ENCODE measurements around the gene RFK.

RFK gene

GRCh38 chr9:76352026-76352620 lies 42.1 kb downstream of the RFK start:
- H3K27me3 Mint-ChIP-seq (ENCODE audit: low read depth) = no peaks in the 10 kb centered on the region
- H3K9me3 Mint-ChIP-seq = no peaks in the 10 kb centered on the region
- H3K36me3 Mint-ChIP-seq (ENCODE audit: low read depth) = no peaks in the 10 kb centered on the region
- no peaks in the 10 kb centered on the region for H3K4me1 Mint-ChIP-seq (ENCODE audit: low read depth)
- no peak overlapping the region for H3K4me3 Mint-ChIP-seq
- no peak for DNase-seq (ENCODE audit: low spot score)
- H3K27ac Mint-ChIP-seq = no peak overlapping the region

GRCh38 chr9:76351006-76351405 lies 43.2 kb downstream of the RFK start:
- no peaks in the 10 kb centered on the region for H3K36me3 Mint-ChIP-seq (ENCODE audit: low read depth)
- H3K27ac Mint-ChIP-seq = no peak overlapping the region
- no peaks in the 10 kb centered on the region for H3K4me1 Mint-ChIP-seq (ENCODE audit: low read depth)
- DNase-seq (ENCODE audit: low spot score) = no peak
- no peaks in the 10 kb centered on the region for H3K27me3 Mint-ChIP-seq (ENCODE audit: low read depth)
- H3K4me3 Mint-ChIP-seq = no peak overlapping the region
- H3K9me3 Mint-ChIP-seq = no peaks in the 10 kb centered on the region

GRCh38 chr9:76349865-76350264 lies 44.4 kb downstream of the RFK start:
- Mint-ChIP-seq H3K27ac (no peak overlapping the region), H3K9me3 (no peaks in the 10 kb centered on the region)

GRCh38 chr9:76342858-76343257 lies 51.4 kb downstream of the RFK start:
- H3K4me3 Mint-ChIP-seq = no peak overlapping the region
- peaks cover 3% of the 10 kb centered on the region for H3K27me3 Mint-ChIP-seq (ENCODE audit: low read depth)
- H3K4me1 Mint-ChIP-seq (ENCODE audit: low read depth) = no peaks in the 10 kb centered on the region
- H3K36me3 Mint-ChIP-seq (ENCODE audit: low read depth) = no peaks in the 10 kb centered on the region
- DNase-seq (ENCODE audit: low spot score) = no peak
- H3K27ac Mint-ChIP-seq = no peak overlapping the region
- H3K9me3 Mint-ChIP-seq = no peaks in the 10 kb centered on the region

More at GRCh38 chr9:76349865-76350264, 44.4 kb downstream of the RFK start:
- no peak for DNase-seq (ENCODE audit: low spot score)
- Mint-ChIP-seq H3K27me3 (ENCODE audit: low read depth) (no peaks in the 10 kb centered on the region), H3K36me3 (ENCODE audit: low read depth) (no peaks in the 10 kb centered on the region), H3K4me1 (ENCODE audit: low read depth) (no peaks in the 10 kb centered on the region), H3K4me3 (no peak overlapping the region)

GRCh38 chr9:76342201-76342600 lies 52.0 kb downstream of the RFK start:
- Mint-ChIP-seq H3K9me3 (no peaks in the 10 kb centered on the region), H3K4me1 (ENCODE audit: low read depth) (no peaks in the 10 kb centered on the region)

GRCh38 chr9:76341616-76342015 lies 52.6 kb downstream of the RFK start:
- H3K36me3 Mint-ChIP-seq (ENCODE audit: low read depth) = no peaks in the 10 kb centered on the region
- no peak overlapping the region for H3K27ac Mint-ChIP-seq
- H3K27me3 Mint-ChIP-seq (ENCODE audit: low read depth) = peaks cover 3% of the 10 kb centered on the region
- no peaks in the 10 kb centered on the region for H3K4me1 Mint-ChIP-seq (ENCODE audit: low read depth)
- no peaks in the 10 kb centered on the region for H3K9me3 Mint-ChIP-seq
- no peak overlapping the region for H3K4me3 Mint-ChIP-seq
- no peak for DNase-seq (ENCODE audit: low spot score)

More at GRCh38 chr9:76342201-76342600, 52.0 kb downstream of the RFK start:
- no peak for DNase-seq (ENCODE audit: low spot score)
- no peaks in the 10 kb centered on the region for H3K36me3 Mint-ChIP-seq (ENCODE audit: low read depth)
- no peak overlapping the region for H3K27ac Mint-ChIP-seq
- H3K27me3 Mint-ChIP-seq (ENCODE audit: low read depth) = peaks cover 3% of the 10 kb centered on the region
- no peak overlapping the region for H3K4me3 Mint-ChIP-seq

- Mint-ChIP-seq H3K36me3 (ENCODE audit: low read depth) (no peaks in the 10 kb centered on the region), H3K4me1 (ENCODE audit: low read depth) (no peaks in the 10 kb centered on the region), H3K9me3 (no peaks in the 10 kb centered on the region), H3K27ac (no peak overlapping the region), H3K27me3 (ENCODE audit: low read depth) (peaks cover 5% of the 10 kb centered on the region), H3K4me3 (no peak overlapping the region)
- no peak for DNase-seq (ENCODE audit: low spot score)
Observed at GRCh38 chr9:76338418-76338817, 55.8 kb downstream of the RFK start.

- H3K4me1 Mint-ChIP-seq (ENCODE audit: low read depth) = no peaks in the 10 kb centered on the region
- H3K27me3 Mint-ChIP-seq (ENCODE audit: low read depth) = peaks cover 2% of the 10 kb centered on the region
- no peaks in the 10 kb centered on the region for H3K9me3 Mint-ChIP-seq
- H3K36me3 Mint-ChIP-seq (ENCODE audit: low read depth) = no peaks in the 10 kb centered on the region
- H3K4me3 Mint-ChIP-seq = no peak overlapping the region
- H3K27ac Mint-ChIP-seq = no peak overlapping the region
- DNase-seq (ENCODE audit: low spot score) = no peak
Observed at GRCh38 chr9:76336027-76336426, 58.2 kb downstream of the RFK start.
